Fibroblast of skin of right biceps (primary cell): Measurements from ENCODE around the gene CFAP221.
A peak's percentile ranks its signal among the peaks of the same experiment; 100 is the strongest.

Experiments
- DNase-seq: peaks from one replicate; pipeline ENCODE4 v3.0.0-alpha.2; 2013

The CFAP221 gene

GRCh38 chr2:119647440-119648169, 103.4 kb downstream of the CFAP221 start:
- DNase-seq, result peak; percentile 22

GRCh38 chr2:119649364-119649917, 105.2 kb downstream of the CFAP221 start:
- no peak for DNase-seq

GRCh38 chr2:119650206-119650605, 106.0 kb downstream of the CFAP221 start:
- peak; percentile 19 for DNase-seq

GRCh38 chr2:119650846-119651370, 106.7 kb downstream of the CFAP221 start:
- no peak for DNase-seq

- no peak for DNase-seq
Measured at GRCh38 chr2:119657466-119658145, 113.4 kb downstream of the CFAP221 start.

- peak; percentile 23 for DNase-seq
Measured at GRCh38 chr2:119659601-119660342, 115.5 kb downstream of the CFAP221 start.

GRCh38 chr2:119660343-119660658, 116.1 kb downstream of the CFAP221 start:
- DNase-seq, result no peak

- no peak for DNase-seq
Measured at GRCh38 chr2:119662297-119662696, 118.0 kb downstream of the CFAP221 start.

- DNase-seq, result no peak
Measured at GRCh38 chr2:119668546-119668945, 124.3 kb downstream of the CFAP221 start.

- no peak for DNase-seq
Measured at GRCh38 chr2:119671016-119671415, 126.8 kb downstream of the CFAP221 start.

GRCh38 chr2:119671752-119672151, 127.5 kb downstream of the CFAP221 start:
- no peak for DNase-seq

GRCh38 chr2:119672161-119672862, 128.1 kb downstream of the CFAP221 start:
- DNase-seq, result no peak

- no peak for DNase-seq
Measured at GRCh38 chr2:119673796-119674195, 129.5 kb downstream of the CFAP221 start.

GRCh38 chr2:119674711-119675500, 130.7 kb downstream of the CFAP221 start:
- no peak for DNase-seq

GRCh38 chr2:119678021-119678656, 133.9 kb downstream of the CFAP221 start:
- DNase-seq, result no peak

- no peak for DNase-seq
Measured at GRCh38 chr2:119679526-119679837, 135.2 kb downstream of the CFAP221 start.

- DNase-seq, result no peak
Measured at GRCh38 chr2:119679846-119680245, 135.6 kb downstream of the CFAP221 start.

- DNase-seq, result no peak
Measured at GRCh38 chr2:119680457-119681202, 136.4 kb downstream of the CFAP221 start.

- DNase-seq, result no peak
Measured at GRCh38 chr2:119681203-119681867, 137.1 kb downstream of the CFAP221 start.

GRCh38 chr2:119681868-119682220, 137.6 kb downstream of the CFAP221 start:
- DNase-seq, result no peak
